ENCODE results near the gene STMP1.
A peak's percentile ranks its signal among the peaks of the same experiment; 100 is the strongest.

Gene STMP1

GRCh38 chr7:135693558-135693957 is 31.2 kb downstream of the STMP1 start:
- H3K4me3 ChIP-seq (ENCODE audit: low read depth, low read length): no peak overlapping the region
- TF ChIP-seq CTCF (IDR thresholded peaks at IDR 0.05; ENCODE audit: borderline replicate concordance, insufficient read depth, low read depth, low read length): no peak

GRCh38 chr7:135697276-135698049 is 35.1 kb downstream of the STMP1 start:
- H3K4me3 ChIP-seq (ENCODE audit: low read depth, low read length): no peak overlapping the region
- no peak for TF ChIP-seq CTCF (IDR thresholded peaks at IDR 0.05; ENCODE audit: borderline replicate concordance, insufficient read depth, low read depth, low read length)

DNA sequence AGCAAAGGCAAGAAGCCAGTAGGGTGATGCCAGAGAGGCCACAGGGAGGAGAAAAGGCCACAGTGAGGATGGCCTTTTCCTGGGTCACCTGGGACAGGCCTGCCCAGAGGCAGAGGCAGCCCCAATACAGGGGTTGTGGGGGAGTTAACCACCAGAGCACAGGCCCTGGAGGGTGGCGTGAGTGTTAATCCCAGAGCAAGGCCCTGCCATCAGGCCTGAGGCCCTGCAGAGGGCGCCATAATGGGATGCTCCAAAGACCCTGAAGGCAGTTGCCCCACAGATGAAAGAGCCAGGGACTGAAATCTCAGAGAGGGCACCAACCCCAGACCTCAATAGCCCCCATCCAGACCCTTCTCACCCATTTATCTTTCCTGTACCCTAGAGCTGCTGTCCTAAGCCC is 41.8 kb downstream of the STMP1 start:
- H3K4me3 ChIP-seq (ENCODE audit: low read depth, low read length): no peak overlapping the region

DNA sequence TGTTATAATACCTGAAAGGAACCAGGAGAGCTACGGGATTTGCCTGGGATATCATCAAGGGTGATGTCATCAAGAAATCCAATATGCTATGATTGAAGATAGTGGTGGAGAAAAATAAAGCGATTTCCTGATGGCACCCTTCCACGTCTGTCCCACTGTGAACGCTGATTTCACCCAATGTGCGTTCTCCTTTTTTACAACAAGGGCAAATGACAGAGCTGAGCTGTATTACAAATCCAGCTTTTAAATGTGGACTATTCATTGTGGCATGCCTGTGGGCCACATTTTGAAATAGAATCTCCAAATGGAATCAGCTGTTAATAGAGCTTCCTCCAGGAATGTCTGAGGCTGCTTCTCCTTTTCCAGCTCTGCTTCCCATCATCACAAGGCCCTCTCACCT is 42.4 kb downstream of the STMP1 start:
- H3K4me3 ChIP-seq (ENCODE audit: low read depth, low read length): no peak overlapping the region
- no peak for TF ChIP-seq CTCF (IDR thresholded peaks at IDR 0.05; ENCODE audit: borderline replicate concordance, insufficient read depth, low read depth, low read length)

More for the DNA sequence above, 41.8 kb downstream of the STMP1 start:
- peak; percentile 50; the same call in 1 of the 2 replicates for TF ChIP-seq CTCF (IDR thresholded peaks at IDR 0.05; ENCODE audit: borderline replicate concordance, insufficient read depth, low read depth, low read length)

GRCh38 chr7:135706038-135706742 is 43.9 kb downstream of the STMP1 start:
- no peak overlapping the region for H3K4me3 ChIP-seq (ENCODE audit: low read depth, low read length)
- no peak for TF ChIP-seq CTCF (IDR thresholded peaks at IDR 0.05; ENCODE audit: borderline replicate concordance, insufficient read depth, low read depth, low read length)

DNA sequence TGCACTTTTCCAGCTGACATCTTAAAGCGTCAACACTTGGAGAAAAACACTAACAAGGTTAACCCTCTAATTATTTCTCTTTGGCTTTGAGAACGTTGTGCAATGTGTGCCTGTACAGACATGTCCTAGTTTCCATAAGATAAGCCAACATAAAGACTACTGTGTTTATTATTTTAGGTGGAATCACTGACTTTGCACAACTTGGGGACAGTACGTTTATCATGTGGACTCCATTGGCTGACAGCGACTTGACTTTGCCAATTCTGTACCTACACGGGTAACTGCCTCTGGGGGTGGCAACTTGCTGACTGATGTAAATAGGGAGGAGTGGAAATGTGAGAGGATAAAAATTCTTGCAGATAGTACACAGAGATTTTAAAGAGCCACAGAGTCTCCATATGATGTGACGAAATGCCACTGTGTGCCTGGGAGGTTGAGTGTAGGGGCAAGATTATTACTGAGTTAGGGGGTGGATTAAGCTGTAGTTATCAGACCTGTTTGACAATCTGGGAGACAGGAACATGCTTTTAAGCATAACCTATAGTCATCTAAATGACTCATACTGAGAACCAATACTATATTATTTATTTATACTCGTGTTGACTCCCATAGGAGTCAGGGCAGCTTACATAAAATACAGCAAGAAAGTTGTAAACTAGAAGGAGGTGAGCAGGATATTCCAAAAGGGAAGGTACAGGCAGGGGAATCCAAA is 44.7 kb downstream of the STMP1 start:
- TF ChIP-seq CTCF (IDR thresholded peaks at IDR 0.05; ENCODE audit: borderline replicate concordance, insufficient read depth, low read depth, low read length): no peak

More for the DNA sequence above, 44.7 kb downstream of the STMP1 start:
- no peak overlapping the region for H3K4me3 ChIP-seq (ENCODE audit: low read depth, low read length)
